ENCODE data around the gene LENG8.
"Not testable (repeated sequence)": the region's sequence is repeated elsewhere in the genome, so short reads cannot be mapped to it uniquely, and the experiment has no call there.

Gene LENG8

GRCh38 chr19:54478677-54479266, 29.8 kb downstream of the LENG8 start:
- no peak for DNase-seq (ENCODE audit: low read depth in 2 of 3, low spot score in 2 of 3)

- DNase-seq (ENCODE audit: low read depth in 2 of 3, low spot score in 2 of 3) = no peak
These were observed 31.1 kb downstream of the LENG8 start for GRCh38 chr19:54480051-54480450.

GRCh38 chr19:54481326-54481930, 32.4 kb downstream of the LENG8 start:
- no peak for DNase-seq (ENCODE audit: low read depth in 2 of 3, low spot score in 2 of 3)

- DNase-seq (ENCODE audit: low read depth in 2 of 3, low spot score in 2 of 3) = no peak
These were observed 33.9 kb downstream of the LENG8 start for GRCh38 chr19:54482889-54483288.

GRCh38 chr19:54484451-54484850, 35.5 kb downstream of the LENG8 start:
- no peak for DNase-seq (ENCODE audit: low read depth in 2 of 3, low spot score in 2 of 3)

- DNase-seq (ENCODE audit: low read depth in 2 of 3, low spot score in 2 of 3) = no peak
These were observed 36.9 kb downstream of the LENG8 start for GRCh38 chr19:54485851-54486250.

- no peak for DNase-seq (ENCODE audit: low read depth in 2 of 3, low spot score in 2 of 3)
These were observed 40.3 kb downstream of the LENG8 start for GRCh38 chr19:54489341-54489740.

GRCh38 chr19:54489766-54490165, 40.8 kb downstream of the LENG8 start:
- DNase-seq (ENCODE audit: low read depth in 2 of 3, low spot score in 2 of 3) = no peak

GRCh38 chr19:54492568-54492967, 43.6 kb downstream of the LENG8 start:
- DNase-seq (ENCODE audit: low read depth in 2 of 3, low spot score in 2 of 3) = no peak

GRCh38 chr19:54493056-54493455, 44.1 kb downstream of the LENG8 start:
- DNase-seq (ENCODE audit: low read depth in 2 of 3, low spot score in 2 of 3) = not testable (repeated sequence)

- DNase-seq (ENCODE audit: low read depth in 2 of 3, low spot score in 2 of 3) = no peak
These were observed 45.1 kb downstream of the LENG8 start for GRCh38 chr19:54493967-54494585.

- not testable (repeated sequence) for DNase-seq (ENCODE audit: low read depth in 2 of 3, low spot score in 2 of 3)
These were observed 46.3 kb downstream of the LENG8 start for GRCh38 chr19:54495284-54495683.

GRCh38 chr19:54497747-54498450, 48.9 kb downstream of the LENG8 start:
- DNase-seq (ENCODE audit: low read depth in 2 of 3, low spot score in 2 of 3) = not testable (repeated sequence)

GRCh38 chr19:54498451-54498772, 49.4 kb downstream of the LENG8 start:
- not testable (repeated sequence) for DNase-seq (ENCODE audit: low read depth in 2 of 3, low spot score in 2 of 3)

GRCh38 chr19:54502518-54503048, 53.6 kb downstream of the LENG8 start, which contains the start of gene LAIR2:
Gene LAIR2 (plus strand): TSS chr19:54502831. CDS start chr19:54502919, 88 bp downstream.
- DNase-seq (ENCODE audit: low read depth in 2 of 3, low spot score in 2 of 3) = no peak

- DNase-seq (ENCODE audit: low read depth in 2 of 3, low spot score in 2 of 3) = not testable (repeated sequence)
These were observed 56.5 kb downstream of the LENG8 start for GRCh38 chr19:54505542-54505941.

- DNase-seq (ENCODE audit: low read depth in 2 of 3, low spot score in 2 of 3) = no peak
These were observed 57.1 kb downstream of the LENG8 start for GRCh38 chr19:54506079-54506478.

GRCh38 chr19:54507038-54507717, 58.2 kb downstream of the LENG8 start:
- DNase-seq (ENCODE audit: low read depth in 2 of 3, low spot score in 2 of 3) = not testable (repeated sequence)

GRCh38 chr19:54507824-54508223, 58.8 kb downstream of the LENG8 start:
- DNase-seq (ENCODE audit: low read depth in 2 of 3, low spot score in 2 of 3) = no peak

- DNase-seq (ENCODE audit: low read depth in 2 of 3, low spot score in 2 of 3) = not testable (repeated sequence)
These were observed 59.5 kb downstream of the LENG8 start for GRCh38 chr19:54508487-54508886.
